HG03571 (cell line): ENCODE results near the gene OR11G2.
"Not testable (repeated sequence)": the region's sequence is repeated elsewhere in the genome, so short reads cannot be mapped to it uniquely, and the experiment has no call there.

ENCODE experiments used
- ATAC-seq: cut with Tn5 transposase; IDR thresholded peaks from one replicate; pipeline ENCODE4 v1.9.1; 2021; ENCODE audit not compliant: unreplicated experiment

The OR11G2 gene

DNA sequence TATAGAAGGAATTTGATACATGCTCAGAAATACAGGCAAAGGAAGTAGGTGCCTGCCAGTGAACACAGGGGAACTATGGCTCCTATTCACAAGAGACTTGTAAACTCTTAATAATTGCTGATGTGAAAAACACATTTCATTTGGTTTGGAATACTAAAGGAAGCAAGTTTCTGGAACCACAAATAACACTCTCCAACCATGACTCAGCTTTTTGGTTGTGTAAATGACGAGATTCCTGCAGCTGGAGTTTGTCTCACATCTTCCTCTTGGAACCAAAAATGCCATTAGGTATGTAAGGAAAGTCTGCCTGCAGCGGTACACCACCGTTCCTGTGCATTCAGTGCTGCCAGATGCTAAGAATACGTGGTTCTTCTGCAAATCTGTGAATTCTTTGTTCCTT, 28.3 kb downstream of the OR11G2 start:
- no peak for ATAC-seq

- no peak for ATAC-seq
Measured at GRCh38 chr14:20223410-20223809, 32.7 kb downstream of the OR11G2 start, which contains the start of gene OR11H6. OR11H6 (plus strand) TSS chr14:20223710; CDS start chr14:20223710, 0 bp downstream.

- ATAC-seq = no peak
Measured at GRCh38 chr14:20228681-20229080, 38.0 kb downstream of the OR11G2 start, which contains the start of gene OR11H7. OR11H7 (plus strand) TSS chr14:20228981.

- ATAC-seq = not testable (repeated sequence)
Measured at GRCh38 chr14:20235415-20235814, 44.7 kb downstream of the OR11G2 start.

GRCh38 chr14:20247646-20248246, 57.0 kb downstream of the OR11G2 start:
- ATAC-seq = no peak
